ENCODE results near the gene SIGLEC7. TPM values are rescaled to one million over a fixed set of nuclear protein-coding genes. Genes with fewer than 3 reads are reported as not detected.

SIGLEC7 gene
- total RNA-seq, 4 donors from 2014 or later: not detected

GRCh38 chr19:51158474-51159129, 16.5 kb downstream of the SIGLEC7 start:
- no peak overlapping the region for H3K4me3 ChIP-seq (ENCODE audit: low read depth, poor library complexity, severe bottlenecking)
- DNase-seq (ENCODE audit: low spot score in 2 of 2): peak; percentile 56 to 92
- no peak for TF ChIP-seq POLR2A (IDR thresholded peaks at IDR 0.05)
- WGBS, 2 donors: 12 to 18% methylated on average over 7 of the region's 7 CpGs
- intact Hi-C loops (cut with DNase I; ENCODE audit: low total_unique reads): no loop called here

- DNase-seq (ENCODE audit: low spot score in 2 of 2): no peak
- TF ChIP-seq POLR2A (IDR thresholded peaks at IDR 0.05) (no peak), CTCF (IDR thresholded peaks at IDR 0.05) (no peak)
- H3K4me3 ChIP-seq (ENCODE audit: low read depth, poor library complexity, severe bottlenecking): no peak overlapping the region
- intact Hi-C loops (cut with DNase I; ENCODE audit: low total_unique reads): no loop called here
- WGBS, 2 donors: 85 to 91% methylated on average over 4 of the region's 4 CpGs
These were observed 17.6 kb downstream of the SIGLEC7 start for GRCh38 chr19:51159656-51160055.

- no peak overlapping the region for H3K4me3 ChIP-seq (ENCODE audit: low read depth, poor library complexity, severe bottlenecking)
- peak in 1 of 2 donors; percentile 25 for DNase-seq (ENCODE audit: low spot score in 2 of 2)
- WGBS, 2 donors: 68 to 77% methylated on average over 1 of the region's 1 CpG
- TF ChIP-seq POLR2A (IDR thresholded peaks at IDR 0.05) (no peak), CTCF (IDR thresholded peaks at IDR 0.05) (no peak)
- intact Hi-C loops (cut with DNase I; ENCODE audit: low total_unique reads): no loop called here
These were observed 19.2 kb downstream of the SIGLEC7 start for GRCh38 chr19:51161266-51161665.

- no peak for TF ChIP-seq POLR2A (IDR thresholded peaks at IDR 0.05)
- TF ChIP-seq CTCF (IDR thresholded peaks at IDR 0.05): no peak
- 41 to 70% methylated on average over 4 of the region's 4 CpGs for whole genome bisulfite sequencing, 2 donors
These were observed 19.9 kb downstream of the SIGLEC7 start for GRCh38 chr19:51161867-51162496.

GRCh38 chr19:51163257-51163656, 21.2 kb downstream of the SIGLEC7 start:
- no peak overlapping the region for H3K4me3 ChIP-seq (ENCODE audit: low read depth, poor library complexity, severe bottlenecking)
- no peak for TF ChIP-seq CTCF (IDR thresholded peaks at IDR 0.05)
- TF ChIP-seq POLR2A (IDR thresholded peaks at IDR 0.05): no peak
- 32 to 33% methylated on average over 3 of the region's 3 CpGs for WGBS, 2 donors
- DNase-seq (ENCODE audit: low spot score in 2 of 2): peak in 1 of 2 donors; percentile 59
- intact Hi-C loops (cut with DNase I; ENCODE audit: low total_unique reads): no loop called here

More at GRCh38 chr19:51161867-51162496, 19.9 kb downstream of the SIGLEC7 start:
- no peak overlapping the region for H3K4me3 ChIP-seq (ENCODE audit: low read depth, poor library complexity, severe bottlenecking)
- no peak for DNase-seq (ENCODE audit: low spot score in 2 of 2)
- intact Hi-C loops (cut with DNase I; ENCODE audit: low total_unique reads): no loop called here

- DNase-seq (ENCODE audit: low spot score in 2 of 2): no peak
- H3K4me3 ChIP-seq (ENCODE audit: low read depth, poor library complexity, severe bottlenecking): no peak overlapping the region
- intact Hi-C loops (cut with DNase I; ENCODE audit: low total_unique reads): no loop called here
- TF ChIP-seq POLR2A (IDR thresholded peaks at IDR 0.05): no peak
- WGBS, 2 donors: 51 to 58% methylated on average over 3 of the region's 3 CpGs
These were observed 22.1 kb downstream of the SIGLEC7 start for GRCh38 chr19:51164215-51164614.

Data from lower leg skin (tissue), 4 donors.